Astrocyte (in vitro differentiated cells and primary cell): Measurements from ENCODE around the gene COX8A. TPM values are rescaled to one million over a fixed set of nuclear protein-coding genes. Genes with fewer than 3 reads are reported as not detected.
A peak's percentile ranks its signal among the peaks of the same experiment; 100 is the strongest.

Source experiments
- DNase-seq: peaks from one replicate; pipeline ENCODE4 v3.0.0-alpha.2; 2010; ENCODE audit warnings: low read depth
- FAIRE-seq: peaks from 2 replicates; lab custom pipeline; 2011; peaks lifted over from hg19 to GRCh38; lab: Jason Lieb, UNC
- H2AFZ ChIP-seq: 2 replicates; pipeline ENCODE4 v1.6.0; 2012; ENCODE audit warnings: low read depth, low read length, inconsistent platforms
- H3K27ac ChIP-seq: 2 replicates; pipeline ENCODE4 v1.5.1; 2011; ENCODE audit warnings: low read depth, low read length, inconsistent platforms
- H3K27me3 ChIP-seq: 2 replicates; pipeline ENCODE4 v1.6.0; 2011; ENCODE audit warnings: low read length, inconsistent platforms; ENCODE audit not compliant: insufficient read depth
- H3K36me3 ChIP-seq: 2 replicates; pipeline ENCODE4 v1.5.1; 2011; ENCODE audit warnings: low read length, inconsistent platforms; ENCODE audit not compliant: insufficient read depth
- H3K4me1 ChIP-seq: 2 replicates; pipeline ENCODE4 v1.5.1; 2011; ENCODE audit warnings: low read length, inconsistent platforms; ENCODE audit not compliant: insufficient read depth
- H3K4me2 ChIP-seq: 2 replicates; pipeline ENCODE4 v1.6.0; 2012; ENCODE audit warnings: low read length, inconsistent platforms
- H3K4me3 ChIP-seq: 2 replicates; pipeline ENCODE4 v1.5.1; 2011; ENCODE audit warnings: low read depth, mild to moderate bottlenecking, low read length, inconsistent platforms; ENCODE audit not compliant: insufficient read depth
- H3K79me2 ChIP-seq: 2 replicates; pipeline ENCODE4 v1.6.0; 2012; ENCODE audit warnings: mild to moderate bottlenecking, low read length, inconsistent platforms; ENCODE audit not compliant: insufficient read depth
- H3K9ac ChIP-seq: 2 replicates; pipeline ENCODE4 v1.6.0; 2012; ENCODE audit warnings: mild to moderate bottlenecking, low read length, inconsistent platforms
- H3K9me3 ChIP-seq: 2 replicates; pipeline ENCODE4 v1.5.1; 2012; ENCODE audit warnings: low read depth, mild to moderate bottlenecking, low read length, inconsistent platforms; ENCODE audit not compliant: insufficient read depth
- H4K20me1 ChIP-seq: 2 replicates; pipeline ENCODE4 v1.6.0; 2012; ENCODE audit warnings: low read length, inconsistent platforms; ENCODE audit not compliant: insufficient read depth
- H3K27ac Mint-ChIP-seq: one replicate; pipeline ENCODE4 v1.8.0; 2021; ENCODE audit warnings: mild to moderate bottlenecking, mixed read lengths; ENCODE audit not compliant: unreplicated experiment
- H3K27me3 Mint-ChIP-seq: one replicate; pipeline ENCODE4 v1.8.0; 2021; ENCODE audit warnings: low read depth, mixed read lengths; ENCODE audit not compliant: unreplicated experiment
- H3K36me3 Mint-ChIP-seq: one replicate; pipeline ENCODE4 v1.8.0; 2021; ENCODE audit warnings: low read depth, mixed read lengths; ENCODE audit not compliant: unreplicated experiment
- H3K4me1 Mint-ChIP-seq: one replicate; pipeline ENCODE4 v1.8.0; 2021; ENCODE audit warnings: low read depth, mixed read lengths; ENCODE audit not compliant: unreplicated experiment
- H3K4me3 Mint-ChIP-seq: one replicate; pipeline ENCODE4 v1.8.0; 2021; ENCODE audit warnings: mild to moderate bottlenecking, moderate library complexity, mixed read lengths; ENCODE audit not compliant: unreplicated experiment
- H3K9me3 Mint-ChIP-seq: one replicate; pipeline ENCODE4 v1.8.0; 2021; ENCODE audit warnings: mild to moderate bottlenecking, mixed read lengths; ENCODE audit not compliant: unreplicated experiment
- EZH2 ChIP-seq: IDR thresholded peaks from 2 replicates; pipeline ENCODE4 v1.6.1; 2012; ENCODE audit warnings: mild to moderate bottlenecking, low read length, inconsistent platforms; ENCODE audit not compliant: insufficient read depth
- total RNA-seq: library from RNA; stranded (reverse); gene quantifications from 2 replicates; pipeline ENCODE4 v1.2.1, GENCODE V29; 2021
- TF ChIP-seq, protein P1 (sequence below): IDR thresholded peaks from 2 replicates; pipeline ENCODE4 v1.5.1; 2011; ENCODE audit warnings: low read depth, mild to moderate bottlenecking, inconsistent platforms, low read length, moderate library complexity; ENCODE audit not compliant: insufficient read depth

The COX8A gene
- total RNA-seq, 1 donor from 2014 or later = 274 TPM

DNA sequence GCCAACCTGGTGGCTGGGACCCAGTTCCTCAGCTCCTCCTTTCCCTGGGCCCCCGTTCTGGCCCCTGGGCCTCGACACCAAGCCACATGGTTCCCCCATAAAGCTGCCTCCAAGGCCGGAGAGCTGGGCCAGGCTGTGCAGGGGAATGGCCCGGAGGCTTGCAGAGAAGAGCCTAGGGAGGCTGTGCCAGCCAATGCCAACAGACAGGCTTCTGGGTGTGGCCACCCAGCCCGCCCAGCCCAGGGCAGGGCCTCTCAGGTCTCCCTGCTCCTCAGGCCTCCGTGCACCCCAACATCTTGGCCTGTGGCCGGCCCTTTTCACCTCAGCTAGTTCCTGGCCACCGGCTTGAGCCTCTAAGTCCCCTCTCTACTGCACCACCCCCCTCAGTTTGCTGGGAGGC is 43.9 kb downstream of the COX8A start:
- no peak overlapping the region for H3K27ac Mint-ChIP-seq
- H3K4me2 ChIP-seq = no peak overlapping the region
- H3K27ac ChIP-seq = no peak overlapping the region
- H3K79me2 ChIP-seq = no peaks in the 10 kb centered on the region
- TF ChIP-seq EZH2 = no peak
- TF ChIP-seq, protein P1, sequence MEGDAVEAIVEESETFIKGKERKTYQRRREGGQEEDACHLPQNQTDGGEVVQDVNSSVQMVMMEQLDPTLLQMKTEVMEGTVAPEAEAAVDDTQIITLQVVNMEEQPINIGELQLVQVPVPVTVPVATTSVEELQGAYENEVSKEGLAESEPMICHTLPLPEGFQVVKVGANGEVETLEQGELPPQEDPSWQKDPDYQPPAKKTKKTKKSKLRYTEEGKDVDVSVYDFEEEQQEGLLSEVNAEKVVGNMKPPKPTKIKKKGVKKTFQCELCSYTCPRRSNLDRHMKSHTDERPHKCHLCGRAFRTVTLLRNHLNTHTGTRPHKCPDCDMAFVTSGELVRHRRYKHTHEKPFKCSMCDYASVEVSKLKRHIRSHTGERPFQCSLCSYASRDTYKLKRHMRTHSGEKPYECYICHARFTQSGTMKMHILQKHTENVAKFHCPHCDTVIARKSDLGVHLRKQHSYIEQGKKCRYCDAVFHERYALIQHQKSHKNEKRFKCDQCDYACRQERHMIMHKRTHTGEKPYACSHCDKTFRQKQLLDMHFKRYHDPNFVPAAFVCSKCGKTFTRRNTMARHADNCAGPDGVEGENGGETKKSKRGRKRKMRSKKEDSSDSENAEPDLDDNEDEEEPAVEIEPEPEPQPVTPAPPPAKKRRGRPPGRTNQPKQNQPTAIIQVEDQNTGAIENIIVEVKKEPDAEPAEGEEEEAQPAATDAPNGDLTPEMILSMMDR = no peak
- H3K4me3 Mint-ChIP-seq = no peak overlapping the region
- FAIRE-seq = no peak
- H2AFZ ChIP-seq = no peak overlapping the region
- no peaks in the 10 kb centered on the region for H3K36me3 ChIP-seq
- H3K9me3 ChIP-seq = no peaks in the 10 kb centered on the region
- no peaks in the 10 kb centered on the region for H3K4me1 ChIP-seq
- no peaks in the 10 kb centered on the region for H3K9me3 Mint-ChIP-seq
- peaks cover 37% of the 10 kb centered on the region for H3K27me3 Mint-ChIP-seq
- peaks cover 9% of the 10 kb centered on the region for H3K27me3 ChIP-seq
- H3K4me3 ChIP-seq = no peak overlapping the region
- no peak for DNase-seq
- H3K9ac ChIP-seq = no peak overlapping the region
- no peaks in the 10 kb centered on the region for H3K4me1 Mint-ChIP-seq
- H4K20me1 ChIP-seq = peaks cover 12% of the 10 kb centered on the region
- H3K36me3 Mint-ChIP-seq = no peaks in the 10 kb centered on the region

DNA sequence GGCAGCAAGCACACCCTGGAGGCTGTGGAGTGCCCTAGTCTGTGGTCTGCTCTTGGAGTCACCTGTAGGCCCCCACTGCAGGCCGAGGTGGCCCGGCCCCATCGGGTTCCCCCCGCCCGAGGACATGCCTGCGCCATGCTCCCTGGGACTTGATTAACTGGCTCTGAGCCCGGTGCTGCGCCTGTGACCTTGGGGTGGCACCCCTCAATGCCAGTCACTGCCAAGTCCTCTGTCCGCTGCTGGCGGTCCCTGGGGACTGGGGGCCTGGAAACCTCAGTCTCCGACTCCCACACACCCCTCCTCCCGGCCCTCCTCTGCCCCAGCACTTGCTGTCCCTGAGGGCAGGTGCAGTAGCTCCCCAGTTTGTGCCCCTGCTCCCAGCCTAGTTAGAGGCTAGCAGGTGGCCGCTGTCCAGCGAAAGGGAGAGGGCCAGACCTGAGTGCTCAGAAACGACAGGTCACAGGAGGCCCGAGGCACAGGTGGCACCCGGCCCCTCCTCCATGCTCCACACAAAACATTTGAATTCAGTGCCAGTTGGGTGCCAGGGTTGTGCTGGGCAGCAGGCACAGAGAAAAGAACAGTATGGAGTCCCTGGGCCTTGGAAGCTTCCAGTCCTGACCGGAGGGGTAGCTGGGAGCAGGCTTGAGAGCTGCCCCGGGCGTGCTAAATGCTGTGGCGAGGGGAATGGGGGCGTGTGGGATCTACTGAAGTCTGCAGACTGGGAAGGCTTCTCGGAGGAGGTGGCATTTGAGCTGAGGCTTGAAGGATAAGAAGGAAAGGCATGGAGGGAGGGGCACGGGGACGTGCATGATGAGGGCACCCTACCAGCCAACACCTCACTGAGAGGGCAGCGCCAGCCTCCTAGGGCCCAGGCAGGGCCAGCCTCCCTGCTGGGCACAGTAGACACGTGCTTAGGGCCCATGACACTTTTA is 45.0 kb downstream of the COX8A start:
- no peaks in the 10 kb centered on the region for H3K36me3 Mint-ChIP-seq
- no peaks in the 10 kb centered on the region for H3K9me3 Mint-ChIP-seq
- Histone ChIP-seq H3K36me3 (no peaks in the 10 kb centered on the region), H3K4me3 (no peak overlapping the region), H3K4me1 (no peaks in the 10 kb centered on the region), H3K9me3 (no peaks in the 10 kb centered on the region), H3K79me2 (no peaks in the 10 kb centered on the region), H3K27ac (no peak overlapping the region), H3K4me2 (no peak overlapping the region), H2AFZ (no peak overlapping the region), H4K20me1 (peaks cover 12% of the 10 kb centered on the region), H3K9ac (no peak overlapping the region), H3K27me3 (peaks cover 9% of the 10 kb centered on the region)
- TF ChIP-seq EZH2 = no peak
- TF ChIP-seq, protein P1 = no peak
- DNase-seq (no peak), FAIRE-seq (no peak)
- no peaks in the 10 kb centered on the region for H3K4me1 Mint-ChIP-seq
- H3K27ac Mint-ChIP-seq = peak overlapping the region; percentile 69
- H3K4me3 Mint-ChIP-seq = no peak overlapping the region
- peaks cover 36% of the 10 kb centered on the region for H3K27me3 Mint-ChIP-seq
